ENCODE results near the gene ERC2.

The ERC2 gene

DNA sequence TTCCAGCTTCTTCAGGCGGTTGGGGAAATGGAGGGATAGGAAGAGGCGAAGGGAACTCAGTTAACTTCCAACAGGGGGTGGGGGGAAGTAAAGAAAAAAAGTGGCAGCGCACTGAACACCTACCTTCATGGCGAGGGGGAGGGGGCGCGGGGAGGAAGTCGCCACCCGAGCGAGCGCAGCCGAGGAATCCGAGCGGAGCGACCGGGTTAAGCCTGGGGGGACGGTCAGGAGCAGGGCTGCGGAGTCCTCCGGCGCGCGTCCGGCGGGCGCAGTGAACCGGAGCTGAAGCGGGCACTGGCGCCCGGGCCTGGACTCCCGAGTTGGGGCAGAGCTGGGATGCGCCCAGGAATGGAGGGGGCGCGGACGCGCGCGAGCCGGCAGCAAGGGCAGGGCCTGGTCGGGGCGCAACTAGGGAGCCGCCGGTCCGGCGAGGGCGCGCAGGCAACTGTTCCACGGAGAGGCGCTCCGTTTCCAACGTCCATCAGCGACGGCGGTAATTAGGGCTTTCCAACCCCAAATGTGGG is 981.3 kb downstream of the ERC2 start, which contains the start of gene WNT5A:
WNT5A (minus strand) TSS at position 450 of the 524 bp plus-strand sequence; CDS start at position 129, 321 bp downstream.
- FAIRE-seq (no peak), DNase-seq (ENCODE audit: insufficient read length, low spot score) (no peak)
- no peak for TF ChIP-seq PAX5 (IDR thresholded peaks at IDR 0.05; ENCODE audit: insufficient read depth, low read length, severe bottlenecking)
- no peak for TF ChIP-seq SPI1 (IDR thresholded peaks at IDR 0.05; ENCODE audit: low read depth, low read length)
- no peak for TF ChIP-seq POU2F2 (IDR thresholded peaks at IDR 0.05; ENCODE audit: low read depth, low read length)
- no peak for TF ChIP-seq POLR2A (IDR thresholded peaks at IDR 0.05; ENCODE audit: low read depth, low read length)
- TF ChIP-seq TAF1 (IDR thresholded peaks at IDR 0.05; ENCODE audit: low read depth, low read length) = no peak
- TF ChIP-seq POLR2AphosphoS5 (IDR thresholded peaks at IDR 0.05; ENCODE audit: low read depth, low read length) = no peak

DNA sequence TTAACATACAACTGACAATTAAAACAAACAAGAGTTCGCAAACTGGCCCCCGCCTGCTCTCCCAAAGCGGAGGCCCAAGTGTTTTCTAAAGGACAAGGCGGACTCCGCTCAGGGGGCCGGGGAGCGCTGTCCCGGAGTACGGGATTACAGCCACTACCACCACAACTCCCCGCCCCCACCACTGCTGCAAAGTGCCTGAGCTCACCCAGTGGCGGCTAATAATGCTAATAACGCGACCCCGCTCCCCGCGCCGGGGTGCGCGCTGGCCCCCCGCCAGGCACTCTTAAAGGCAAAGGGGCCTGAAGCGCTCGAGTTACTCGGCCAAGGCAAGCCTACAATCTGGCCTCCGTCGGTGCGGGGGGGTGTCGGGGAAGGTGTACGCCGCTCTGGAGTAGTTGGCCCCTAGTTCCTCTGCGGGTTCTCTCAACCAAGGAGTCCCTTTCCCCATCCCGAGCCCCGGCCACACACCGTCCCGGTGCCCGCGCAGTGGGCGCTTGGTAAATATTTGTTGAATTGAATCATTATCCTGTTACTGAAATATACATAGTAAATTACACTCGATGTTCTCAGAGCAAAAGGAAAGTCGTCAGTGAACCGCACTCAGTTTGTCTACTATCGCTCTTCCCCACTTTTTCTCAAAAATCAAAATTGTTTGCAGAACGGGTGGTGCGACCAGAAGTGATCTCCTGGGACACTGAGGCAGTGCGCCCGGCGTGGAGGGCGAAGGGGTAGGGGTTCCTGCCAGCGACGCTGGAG is 982.0 kb downstream of the ERC2 start:
- TF ChIP-seq POU2F2 (IDR thresholded peaks at IDR 0.05; ENCODE audit: low read depth, low read length) (no peak), PAX5 (IDR thresholded peaks at IDR 0.05; ENCODE audit: insufficient read depth, low read length, severe bottlenecking) (no peak), POLR2A (IDR thresholded peaks at IDR 0.05; ENCODE audit: low read depth, low read length) (no peak), TAF1 (IDR thresholded peaks at IDR 0.05; ENCODE audit: low read depth, low read length) (no peak), SPI1 (IDR thresholded peaks at IDR 0.05; ENCODE audit: low read depth, low read length) (no peak), POLR2AphosphoS5 (IDR thresholded peaks at IDR 0.05; ENCODE audit: low read depth, low read length) (no peak)
- no peak for DNase-seq (ENCODE audit: insufficient read length, low spot score)
- no peak for FAIRE-seq

DNA sequence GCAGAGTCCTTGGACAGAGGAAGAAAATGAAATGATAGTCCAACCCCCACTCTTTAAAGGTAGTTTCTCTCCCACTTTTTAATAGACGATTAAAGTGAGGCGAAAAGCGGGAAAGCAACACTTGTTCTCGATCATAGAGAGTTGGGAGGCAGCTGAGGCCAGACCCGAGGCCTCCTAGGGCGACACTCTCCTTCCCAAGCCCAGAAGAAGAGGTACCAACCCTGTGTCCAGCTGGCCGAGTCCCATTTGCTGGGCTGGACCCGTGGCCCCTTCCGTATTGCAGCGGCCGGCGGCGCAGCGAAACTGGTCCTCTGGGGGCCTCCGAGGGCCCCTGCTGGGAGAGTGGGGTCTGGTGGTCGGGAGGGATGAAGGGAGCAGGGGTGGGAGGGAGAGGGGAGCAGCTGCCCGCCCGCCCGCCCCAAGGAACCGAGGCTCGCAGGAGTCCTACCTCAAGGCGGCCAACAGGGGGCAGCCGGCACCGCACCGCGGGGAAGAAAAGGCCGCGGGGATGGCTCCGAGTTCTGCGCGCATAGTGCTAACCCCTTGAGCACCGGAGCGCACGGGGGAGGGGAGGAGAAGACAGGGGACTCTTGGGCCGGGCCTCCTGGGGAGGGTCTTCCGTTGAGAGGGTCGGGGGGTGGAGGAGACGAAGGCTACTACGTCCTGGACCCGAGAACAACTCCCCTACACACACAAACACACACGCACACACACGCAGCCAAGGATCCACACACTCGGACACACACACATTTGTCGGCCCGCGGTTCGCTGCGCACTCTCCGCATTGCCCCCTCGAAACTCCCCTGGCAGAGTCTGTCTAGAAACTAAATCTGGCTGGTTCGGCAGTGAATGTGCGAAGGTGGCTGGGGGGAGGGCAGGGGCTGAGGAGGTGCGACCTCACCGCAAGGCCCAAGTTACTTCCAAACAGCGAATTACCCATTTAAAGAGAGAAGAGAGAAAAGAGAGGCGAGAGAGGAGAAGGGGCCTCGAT is 983.2 kb downstream of the ERC2 start:
- TF ChIP-seq POLR2A (IDR thresholded peaks at IDR 0.05; ENCODE audit: low read depth, low read length) = no peak
- no peak for TF ChIP-seq PAX5 (IDR thresholded peaks at IDR 0.05; ENCODE audit: insufficient read depth, low read length, severe bottlenecking)
- TF ChIP-seq POLR2AphosphoS5 (IDR thresholded peaks at IDR 0.05; ENCODE audit: low read depth, low read length) = no peak
- no peak for TF ChIP-seq TAF1 (IDR thresholded peaks at IDR 0.05; ENCODE audit: low read depth, low read length)
- no peak for TF ChIP-seq SPI1 (IDR thresholded peaks at IDR 0.05; ENCODE audit: low read depth, low read length)
- no peak for TF ChIP-seq POU2F2 (IDR thresholded peaks at IDR 0.05; ENCODE audit: low read depth, low read length)
- DNase-seq (ENCODE audit: insufficient read length, low spot score) = peak; percentile 86
- FAIRE-seq = peak; percentile 69

DNA sequence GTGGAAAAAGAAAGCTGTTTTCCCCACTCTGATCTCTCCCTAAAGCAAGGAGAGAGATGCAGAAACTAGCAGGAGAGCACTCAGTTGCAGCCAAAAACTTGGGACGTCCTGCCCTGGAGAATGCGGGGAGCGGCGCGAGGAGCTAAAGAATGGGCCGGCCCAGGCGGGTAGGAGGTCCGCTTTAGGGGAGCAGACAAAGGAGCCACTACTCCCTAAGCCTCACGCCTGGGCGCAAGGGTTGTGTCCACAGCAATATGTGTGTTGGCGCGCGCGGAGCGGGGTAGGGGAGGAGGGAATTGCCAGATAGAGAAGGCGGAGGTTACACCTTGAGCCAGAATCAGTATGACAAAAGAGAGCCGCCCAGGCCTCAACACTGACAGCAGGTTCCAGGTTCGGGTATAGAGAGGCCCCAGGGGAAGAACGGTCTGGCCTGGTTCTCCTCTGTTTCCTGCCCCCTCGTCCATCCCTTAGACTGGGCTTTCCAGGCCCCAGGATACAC is 984.0 kb downstream of the ERC2 start:
- TF ChIP-seq TAF1 (IDR thresholded peaks at IDR 0.05; ENCODE audit: low read depth, low read length) (no peak), POLR2AphosphoS5 (IDR thresholded peaks at IDR 0.05; ENCODE audit: low read depth, low read length) (no peak), POU2F2 (IDR thresholded peaks at IDR 0.05; ENCODE audit: low read depth, low read length) (no peak)
- DNase-seq (ENCODE audit: insufficient read length, low spot score) = no peak
- no peak for FAIRE-seq

DNA sequence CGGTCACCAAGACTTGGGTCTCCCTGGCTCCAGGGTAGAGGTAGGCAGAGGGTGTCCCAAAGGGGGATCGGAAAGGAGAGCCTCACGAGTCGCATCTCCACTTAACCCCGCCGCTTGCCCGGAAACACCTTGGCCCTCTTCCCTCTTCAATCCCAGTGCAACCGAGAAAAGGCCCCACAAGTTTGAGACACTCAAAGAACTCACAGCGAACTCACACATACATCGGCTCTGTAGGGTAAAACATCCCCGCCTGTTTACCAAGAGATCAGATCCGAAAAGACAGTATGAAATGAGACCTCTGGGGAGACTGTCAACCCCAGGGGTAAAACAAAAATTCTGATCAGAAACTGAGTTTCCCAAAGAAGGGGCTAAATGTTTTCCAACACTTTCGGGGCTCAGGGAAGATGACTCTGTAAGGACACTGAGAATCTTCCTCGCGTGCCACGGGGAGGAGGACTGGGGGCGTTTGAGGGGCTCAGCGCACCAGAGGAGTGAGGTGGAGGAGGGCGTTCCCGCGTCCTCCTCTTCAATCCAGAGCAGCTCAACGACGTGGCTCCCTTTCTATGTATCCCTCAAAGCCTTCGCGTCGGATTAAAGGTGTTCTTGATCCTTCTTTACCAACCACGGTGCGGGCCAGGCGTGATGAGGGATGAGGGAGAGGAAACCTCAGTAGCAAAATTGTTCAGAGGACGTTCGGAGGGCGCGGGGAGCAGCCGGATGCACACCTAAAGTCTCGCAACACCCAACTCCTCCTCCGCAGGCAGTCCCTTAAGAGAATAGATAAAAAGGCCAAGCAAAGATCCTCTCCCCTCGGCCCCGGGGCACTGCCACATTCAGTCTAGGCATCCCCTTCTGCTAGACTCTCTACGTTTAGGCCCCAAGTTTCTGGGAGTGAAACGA is 984.8 kb downstream of the ERC2 start:
- DNase-seq (ENCODE audit: insufficient read length, low spot score) (no peak), FAIRE-seq (no peak)
- TF ChIP-seq POLR2AphosphoS5 (IDR thresholded peaks at IDR 0.05; ENCODE audit: low read depth, low read length) (no peak), SPI1 (IDR thresholded peaks at IDR 0.05; ENCODE audit: low read depth, low read length) (no peak), TAF1 (IDR thresholded peaks at IDR 0.05; ENCODE audit: low read depth, low read length) (no peak), PAX5 (IDR thresholded peaks at IDR 0.05; ENCODE audit: insufficient read depth, low read length, severe bottlenecking) (no peak), POU2F2 (IDR thresholded peaks at IDR 0.05; ENCODE audit: low read depth, low read length) (no peak), POLR2A (IDR thresholded peaks at IDR 0.05; ENCODE audit: low read depth, low read length) (no peak)

DNA sequence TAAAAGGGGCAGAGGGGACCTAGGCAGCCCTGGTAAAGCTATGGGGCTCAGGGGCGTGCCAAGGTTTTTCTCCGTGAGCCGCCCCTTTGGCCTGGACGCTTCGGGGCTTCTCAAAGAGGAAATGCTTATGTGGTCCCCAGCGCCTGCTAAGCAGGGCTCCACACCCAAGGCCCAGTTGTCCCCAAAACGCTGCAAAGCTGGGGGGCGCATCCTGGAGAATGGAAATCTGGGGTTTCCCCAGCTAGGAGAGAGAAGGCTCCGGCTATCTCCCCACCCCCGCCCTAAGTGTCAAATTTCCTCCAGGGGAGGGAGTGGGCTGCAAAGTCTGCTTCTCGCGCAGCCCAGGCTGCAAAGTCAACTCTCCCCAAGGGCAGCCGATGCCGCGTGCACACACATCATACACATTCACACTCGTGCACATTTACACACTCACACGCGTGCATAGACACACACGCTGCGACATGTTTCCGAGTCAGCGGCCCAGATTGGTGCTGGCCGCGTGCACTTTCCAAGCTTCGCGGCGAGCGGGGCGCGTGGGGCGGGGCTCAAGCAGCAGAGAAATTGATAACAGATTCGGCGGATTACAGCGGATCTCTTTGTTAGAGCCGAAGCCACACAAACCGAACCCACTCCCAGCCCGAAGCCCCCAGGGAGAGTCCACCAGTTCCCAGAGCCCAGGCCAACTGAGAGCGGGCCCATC is 985.6 kb downstream of the ERC2 start:
- FAIRE-seq = no peak
- no peak for TF ChIP-seq POLR2AphosphoS5 (IDR thresholded peaks at IDR 0.05; ENCODE audit: low read depth, low read length)
- TF ChIP-seq TAF1 (IDR thresholded peaks at IDR 0.05; ENCODE audit: low read depth, low read length) = no peak
- no peak for TF ChIP-seq POU2F2 (IDR thresholded peaks at IDR 0.05; ENCODE audit: low read depth, low read length)
- TF ChIP-seq PAX5 (IDR thresholded peaks at IDR 0.05; ENCODE audit: insufficient read depth, low read length, severe bottlenecking) = no peak
- TF ChIP-seq SPI1 (IDR thresholded peaks at IDR 0.05; ENCODE audit: low read depth, low read length) = no peak
- TF ChIP-seq POLR2A (IDR thresholded peaks at IDR 0.05; ENCODE audit: low read depth, low read length) = no peak
- DNase-seq (ENCODE audit: insufficient read length, low spot score) = no peak

DNA sequence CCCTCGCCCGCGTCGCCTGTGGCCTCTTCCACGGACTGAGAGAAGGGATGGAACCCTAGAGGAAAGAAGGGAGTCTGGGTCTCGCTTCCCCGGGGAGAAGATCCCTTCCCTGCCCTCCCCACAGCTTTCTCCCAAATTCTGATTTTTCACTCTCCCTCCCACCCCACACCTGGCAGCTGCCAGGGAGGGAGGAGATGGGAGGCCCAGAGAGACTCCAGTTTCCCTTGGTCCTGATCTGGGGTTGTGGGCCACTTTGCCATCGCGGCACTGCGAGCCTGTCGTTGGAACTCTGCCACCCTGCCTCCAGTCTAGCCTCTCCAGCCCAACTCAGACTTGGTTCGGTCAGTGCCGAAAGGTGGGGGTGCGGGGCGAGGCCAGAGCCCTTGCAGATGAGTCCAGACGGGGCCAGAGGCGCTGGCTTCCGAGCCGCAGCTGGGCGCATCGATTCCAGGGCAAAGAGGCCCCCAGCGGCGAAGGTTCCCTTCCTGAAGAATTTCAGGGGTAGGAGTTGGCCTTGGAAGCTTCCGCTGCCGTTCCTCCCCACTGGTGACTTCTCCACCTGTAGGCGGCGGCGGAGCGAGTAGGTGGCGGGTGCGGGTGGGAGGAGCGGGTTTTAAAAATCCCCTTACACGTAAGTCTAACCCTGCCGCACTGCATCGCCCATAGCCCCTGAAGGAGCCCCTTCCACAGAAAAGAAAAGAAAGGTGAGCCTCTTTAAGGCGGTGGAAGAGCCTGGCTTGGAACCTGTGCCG is 986.3 kb downstream of the ERC2 start:
- DNase-seq (ENCODE audit: insufficient read length, low spot score) = no peak
- no peak for FAIRE-seq
- TF ChIP-seq TAF1 (IDR thresholded peaks at IDR 0.05; ENCODE audit: low read depth, low read length) (no peak), POLR2A (IDR thresholded peaks at IDR 0.05; ENCODE audit: low read depth, low read length) (no peak), SPI1 (IDR thresholded peaks at IDR 0.05; ENCODE audit: low read depth, low read length) (no peak), POU2F2 (IDR thresholded peaks at IDR 0.05; ENCODE audit: low read depth, low read length) (no peak)
